Measurements from ENCODE around the gene MRPL54.

The MRPL54 gene

DNA sequence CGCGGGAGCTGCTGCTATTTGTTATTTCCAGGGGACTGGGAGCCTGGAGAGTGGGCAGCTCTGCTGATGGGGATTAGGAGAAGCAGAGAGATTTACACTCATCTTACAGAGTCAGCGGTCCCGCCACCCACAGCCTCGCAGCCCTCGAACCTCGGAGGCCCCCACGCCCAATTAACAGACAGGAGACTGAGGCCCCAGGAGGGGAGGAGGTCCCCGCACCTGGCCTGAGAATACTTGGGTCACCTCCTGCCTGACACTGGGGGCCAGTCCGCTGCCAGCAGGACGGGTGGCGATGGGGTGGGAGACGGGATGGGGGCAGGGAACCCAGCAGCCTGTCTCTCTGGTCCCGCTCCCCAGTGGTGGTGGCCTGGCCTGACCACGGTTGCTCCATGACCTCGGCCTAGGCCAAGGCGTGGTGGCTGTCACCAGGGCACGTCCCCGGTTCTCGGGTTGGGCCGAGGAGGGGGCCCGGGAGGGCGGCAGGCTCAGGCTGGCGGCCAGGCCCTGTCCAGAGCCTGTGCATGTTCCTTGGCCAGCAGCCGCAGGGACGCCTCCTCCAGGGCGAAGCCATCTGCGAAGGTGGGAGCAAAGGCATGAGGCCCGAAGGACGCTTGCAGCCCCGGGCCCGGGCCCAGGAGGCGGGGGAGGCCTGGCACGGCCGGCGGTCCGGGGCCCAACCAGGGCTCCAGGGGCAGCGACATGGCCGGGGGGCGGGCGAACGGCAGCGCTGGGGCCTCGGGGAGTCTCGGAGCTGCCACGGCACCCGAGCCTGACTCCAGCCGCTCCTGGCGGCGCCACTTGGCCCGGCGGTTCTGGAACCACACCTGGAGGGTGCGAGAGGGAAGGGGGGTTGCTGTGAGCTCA, 7.9 kb downstream of the MRPL54 start:
- DNase-seq = no peak

DNA sequence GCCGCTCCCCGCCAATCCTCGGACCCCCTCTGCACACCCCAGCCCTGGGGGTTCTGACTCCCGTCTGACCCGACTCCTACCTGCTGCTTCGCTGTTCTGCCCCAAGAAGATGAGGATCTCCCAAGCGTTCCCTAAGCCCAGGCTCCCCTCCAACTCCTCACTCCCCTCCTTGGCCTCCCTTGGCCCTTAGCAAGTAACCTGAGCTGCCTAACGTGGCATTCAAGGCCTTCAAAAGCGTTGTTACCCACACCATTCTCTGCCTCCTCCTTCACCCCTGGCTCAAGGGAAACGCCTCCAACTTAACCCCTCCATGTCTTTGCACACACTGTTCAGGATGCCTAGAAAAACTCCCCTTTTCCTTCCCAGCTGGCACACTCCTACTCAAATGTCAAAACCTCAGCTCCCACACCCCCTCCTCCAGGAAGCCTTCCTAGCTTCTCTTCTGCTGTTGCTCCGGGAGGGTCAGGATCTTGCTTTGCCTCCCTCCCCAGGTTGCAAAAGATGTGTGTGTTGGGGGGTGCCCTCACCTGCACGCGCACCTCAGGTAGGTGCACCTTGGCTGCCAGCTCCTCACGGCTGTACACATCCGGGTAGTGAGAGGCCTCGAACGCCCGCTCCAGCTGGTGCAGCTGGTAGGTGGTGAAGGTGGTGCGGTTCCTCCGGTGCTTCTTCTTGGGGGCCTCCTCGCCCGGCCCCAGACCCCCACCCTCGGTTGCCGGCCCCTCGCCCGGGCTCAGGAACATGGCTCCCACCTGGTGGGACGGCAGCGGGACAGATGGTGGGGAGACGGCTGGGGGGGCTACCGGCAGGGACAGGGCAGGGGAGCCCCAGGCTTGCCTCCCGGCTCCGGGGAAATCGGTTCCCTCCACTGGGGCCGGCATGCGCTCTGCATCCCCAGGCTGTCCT, 8.8 kb downstream of the MRPL54 start:
- no peak for DNase-seq

DNA sequence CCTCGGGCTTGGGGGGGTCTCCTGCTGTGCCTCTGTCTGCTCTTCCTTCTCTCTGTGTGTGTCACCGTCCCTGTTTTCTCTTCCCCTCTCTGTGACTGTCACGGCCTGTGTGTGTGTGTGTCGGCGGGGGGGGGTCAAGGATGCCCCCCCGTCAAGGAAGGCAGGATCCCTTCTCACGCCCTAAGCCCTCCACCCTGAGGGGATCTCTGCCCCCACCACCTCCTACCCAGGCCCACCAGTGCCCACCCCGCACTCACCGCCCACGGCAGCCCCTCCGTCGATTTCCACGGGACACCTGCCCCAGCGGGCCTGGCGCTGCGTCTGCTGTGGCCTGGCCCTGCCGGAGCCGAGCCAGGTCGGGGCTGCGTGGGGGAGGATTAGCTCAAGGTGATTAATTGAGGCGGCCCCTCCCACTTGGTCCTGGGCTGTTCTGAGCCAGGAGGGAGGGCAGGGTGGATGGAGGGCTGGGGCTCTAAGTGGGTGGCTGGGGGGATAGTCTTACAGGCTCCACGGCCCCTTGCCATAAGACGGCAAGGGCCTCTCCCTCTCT, 9.5 kb downstream of the MRPL54 start, which contains the start of gene RAX2:
TSS of gene RAX2 (minus strand) at position 323 of the 550 bp plus-strand sequence. CDS start 486 bp downstream, outside the sequence.
- no peak for DNase-seq

DNA sequence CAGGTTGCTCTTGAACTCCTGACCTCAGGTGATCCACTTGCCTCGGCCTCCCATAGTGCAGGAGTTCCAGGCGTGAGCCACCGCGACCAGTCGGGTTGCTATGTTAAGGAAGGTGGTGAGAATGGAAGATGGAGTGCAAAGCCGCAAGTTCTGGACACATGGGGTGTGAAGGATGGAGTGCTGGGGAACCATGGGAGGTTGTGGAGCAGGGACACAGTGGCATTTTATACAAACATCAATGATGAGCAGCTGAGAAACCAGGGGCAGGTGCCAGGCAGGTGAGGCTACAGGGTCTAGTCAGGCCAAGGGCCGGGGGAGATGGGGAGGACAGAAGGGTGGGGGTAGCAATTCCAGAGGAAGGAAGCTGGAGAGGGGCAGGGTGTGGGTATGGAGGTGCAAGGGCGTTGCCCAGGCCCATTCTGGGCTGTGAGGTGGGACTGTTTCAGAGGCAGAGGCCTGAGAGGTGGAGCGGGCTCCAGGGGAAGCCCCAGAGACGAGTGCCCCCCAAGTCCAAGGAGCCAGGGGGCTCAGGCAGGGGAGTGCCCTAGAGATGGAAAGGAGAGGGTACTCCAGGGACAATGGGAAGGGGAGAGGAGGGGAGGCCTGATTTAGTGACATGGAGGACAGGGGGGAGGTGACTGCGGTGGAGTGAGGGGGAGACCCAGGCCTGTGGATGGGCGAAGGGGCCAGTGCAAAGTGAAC, 11.5 kb downstream of the MRPL54 start:
- DNase-seq = no peak

DNA sequence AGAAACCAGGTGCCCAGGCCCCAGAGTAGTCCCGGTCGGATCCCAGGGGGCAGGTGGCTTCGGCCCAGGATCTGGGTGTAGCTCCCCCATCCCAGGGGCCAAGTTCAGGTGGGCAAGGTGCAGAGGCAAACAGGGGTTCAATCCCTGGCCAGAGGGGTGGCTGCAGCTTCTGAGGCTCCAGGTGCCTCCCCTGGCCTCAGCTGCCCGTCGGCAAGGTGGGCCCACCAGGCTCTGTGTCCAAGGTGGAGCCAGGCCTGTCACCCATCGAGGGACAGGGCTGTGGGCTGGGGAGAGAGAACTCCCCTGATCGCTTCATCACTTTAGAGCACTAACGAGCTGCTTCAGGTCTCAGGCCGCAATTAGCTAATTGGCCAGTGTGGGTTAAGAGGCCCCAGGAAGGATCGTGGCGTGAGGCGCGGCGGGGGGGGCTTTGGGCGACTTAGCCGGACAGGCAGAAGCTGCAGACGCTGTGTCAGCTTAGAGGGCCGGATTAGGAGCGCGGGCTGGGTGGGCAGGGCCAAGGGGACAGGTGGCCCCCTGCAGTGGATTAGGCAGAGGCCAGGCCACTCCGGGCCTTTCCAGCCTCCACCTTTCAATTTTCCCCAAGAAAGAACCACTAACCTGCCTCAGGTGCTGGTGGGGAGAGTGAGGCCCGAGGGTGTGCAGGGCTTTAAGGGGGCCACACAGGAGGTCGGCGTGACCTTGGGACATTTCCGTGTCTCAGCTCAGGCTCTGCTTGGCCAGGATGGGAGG, 12.3 kb downstream of the MRPL54 start:
- no peak for DNase-seq

DNA sequence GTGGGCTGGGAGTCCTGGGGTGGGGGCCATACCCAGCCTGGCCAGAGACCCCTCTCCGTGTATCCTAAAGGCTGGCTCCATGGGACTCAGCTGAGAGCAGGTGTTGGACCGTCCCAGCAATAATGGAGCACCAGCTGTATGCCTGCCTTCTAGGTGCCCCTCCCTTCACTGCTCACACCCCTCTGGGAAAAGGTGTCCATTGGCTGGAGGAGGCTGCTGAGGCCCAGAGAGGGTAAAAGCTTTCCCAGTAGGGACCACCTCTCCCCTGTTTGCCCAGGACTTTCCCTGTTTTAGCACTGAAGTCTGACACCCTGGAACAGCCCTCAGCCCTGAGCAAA, 12.9 kb downstream of the MRPL54 start:
- no peak for DNase-seq

DNA sequence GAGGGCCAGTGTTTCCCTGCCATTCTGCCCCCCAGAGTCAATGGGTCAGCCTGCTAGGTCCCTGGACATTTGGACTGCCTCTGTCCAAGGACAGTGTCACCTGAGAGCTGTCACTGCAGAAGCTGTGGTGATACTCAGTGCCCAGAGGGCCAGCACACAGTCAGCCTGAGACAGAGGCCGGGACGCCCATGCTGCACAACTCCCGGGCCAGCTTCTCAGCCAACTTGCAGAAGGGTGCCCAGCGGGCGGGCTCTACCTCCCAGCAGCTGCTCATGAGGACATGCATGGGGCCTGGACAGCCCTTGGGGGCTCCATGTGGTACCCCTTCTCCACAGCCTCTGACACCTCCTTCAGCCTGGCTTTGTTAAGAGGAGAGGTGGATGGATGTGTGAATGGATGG, 13.3 kb downstream of the MRPL54 start:
- no peak for DNase-seq

DNA sequence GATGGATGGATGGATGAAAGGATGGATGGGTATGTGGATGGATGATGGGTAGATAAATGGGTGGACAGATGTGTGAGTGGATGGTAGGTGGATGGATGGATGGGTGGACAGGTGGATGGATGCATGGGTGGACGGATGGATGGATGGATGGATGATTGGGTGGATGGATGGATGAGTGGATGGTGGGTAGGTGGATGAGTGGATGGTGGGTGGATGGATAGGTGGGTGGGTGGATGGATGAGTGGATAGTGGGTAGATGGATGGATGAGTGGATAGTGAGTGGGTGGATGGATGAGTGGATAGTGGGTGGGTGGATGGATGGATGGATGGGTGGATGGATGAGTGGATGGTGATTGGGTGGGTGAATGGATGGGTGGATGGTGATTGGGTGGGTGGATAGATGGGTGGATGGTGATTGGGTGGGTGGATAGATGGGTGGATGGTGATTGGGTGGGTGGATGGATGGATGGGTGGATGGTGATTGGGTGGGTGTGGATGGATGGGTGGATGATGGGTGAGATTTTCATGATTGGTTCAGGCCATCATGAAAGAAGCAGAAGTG, 14.1 kb downstream of the MRPL54 start:
- DNase-seq = no peak

DNA sequence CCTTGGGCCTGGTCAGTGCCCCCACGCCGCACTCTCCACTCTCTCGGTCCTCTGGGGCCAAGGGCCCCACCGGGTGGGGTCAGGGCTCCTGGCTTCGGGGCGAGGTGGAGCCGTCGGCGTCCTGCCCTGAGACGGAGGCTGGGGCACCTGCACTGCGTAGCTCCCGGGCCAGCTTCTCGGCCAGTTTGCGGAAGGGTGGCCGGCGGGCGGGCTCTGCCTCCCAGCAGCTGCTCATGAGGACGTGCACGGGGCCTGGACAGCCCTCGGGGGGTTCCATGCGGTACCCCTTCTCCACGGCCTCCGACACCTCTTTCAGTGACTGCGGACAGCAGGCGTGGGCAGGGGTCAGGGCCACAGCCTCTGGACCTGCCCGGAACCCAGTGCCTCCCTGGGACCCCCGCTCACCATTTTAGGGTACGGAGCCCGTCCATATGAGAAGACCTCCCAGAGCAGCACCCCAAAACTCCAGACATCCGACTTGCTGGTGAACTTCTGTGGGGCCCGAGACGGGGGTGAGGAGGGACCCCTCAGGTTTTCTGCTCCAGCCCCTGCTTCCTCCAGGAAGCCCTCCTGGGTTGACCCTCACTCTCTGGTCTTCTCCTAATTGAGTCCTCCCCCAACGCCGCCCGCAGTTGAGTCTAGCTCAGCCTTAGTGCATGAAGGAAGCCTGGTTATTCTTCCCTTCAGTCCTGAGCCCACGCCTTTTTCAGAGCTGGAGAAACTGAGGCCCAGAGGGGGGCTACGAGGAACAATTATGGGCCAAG, 15.8 kb downstream of the MRPL54 start:
- DNase-seq = no peak

DNA sequence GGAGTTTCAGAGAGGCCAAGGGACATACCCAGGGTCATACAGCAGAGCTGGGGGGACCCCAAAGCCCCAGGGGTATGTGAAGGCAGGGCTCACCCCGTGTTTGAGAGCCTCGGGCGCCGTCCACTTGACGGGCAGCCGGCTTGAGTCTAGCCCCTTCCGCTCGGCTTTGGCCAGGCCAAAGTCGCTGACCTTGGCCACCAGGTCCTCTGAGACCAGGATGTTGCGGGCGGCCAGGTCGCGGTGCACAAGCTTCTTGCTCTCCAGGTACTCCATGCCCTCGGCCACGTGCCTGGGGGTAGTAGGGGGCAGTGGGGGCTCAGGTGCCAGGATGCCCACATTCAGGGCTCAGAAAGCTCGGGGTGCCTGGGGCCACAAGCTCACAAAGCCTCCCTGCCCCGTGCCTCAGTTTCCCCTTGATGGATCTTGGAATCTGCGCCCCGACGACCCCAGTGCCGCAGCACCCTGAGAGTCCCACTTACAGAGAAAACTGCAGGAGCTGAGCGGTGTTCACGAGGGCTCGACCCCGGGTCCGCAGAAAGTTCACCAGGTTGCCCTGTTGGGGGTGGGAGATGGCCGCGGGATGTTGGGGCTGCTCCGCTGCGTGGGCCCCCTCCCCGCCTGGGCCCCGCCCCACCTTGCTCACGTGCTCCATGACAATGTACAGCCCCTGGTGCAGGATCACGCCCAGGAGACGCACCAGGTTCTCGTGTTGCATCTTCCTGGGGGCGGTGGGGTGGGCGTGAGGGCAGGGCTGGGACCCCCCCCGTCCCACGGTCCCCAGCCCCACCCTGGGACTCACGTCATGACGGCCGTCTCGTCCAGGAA, 16.6 kb downstream of the MRPL54 start:
- DNase-seq = no peak

DNA sequence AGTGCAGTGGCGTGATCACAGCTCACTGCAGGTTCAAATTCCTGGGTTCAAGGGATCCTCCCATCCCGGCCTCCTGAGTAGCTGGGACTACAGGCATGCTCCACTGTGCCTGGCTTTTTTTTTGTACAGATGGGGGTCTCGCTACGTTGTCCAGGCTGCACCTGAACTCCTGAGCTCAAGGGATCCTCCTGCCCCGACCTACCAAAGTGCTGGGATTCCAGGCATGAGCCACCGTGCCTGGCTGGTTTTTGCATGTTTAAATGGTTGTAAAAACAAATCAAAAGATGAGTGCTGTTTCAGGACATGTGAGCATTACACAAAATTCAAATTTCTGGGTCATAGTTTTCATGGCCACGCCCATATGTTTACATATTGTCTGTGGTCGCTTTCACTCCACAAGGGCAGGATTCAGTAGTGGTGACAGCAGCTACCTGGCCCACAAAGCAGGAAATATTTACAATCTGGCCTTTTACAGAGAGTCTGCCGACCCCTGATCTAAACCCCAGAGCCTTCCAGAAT, 18.4 kb downstream of the MRPL54 start:
- no peak for DNase-seq

DNA sequence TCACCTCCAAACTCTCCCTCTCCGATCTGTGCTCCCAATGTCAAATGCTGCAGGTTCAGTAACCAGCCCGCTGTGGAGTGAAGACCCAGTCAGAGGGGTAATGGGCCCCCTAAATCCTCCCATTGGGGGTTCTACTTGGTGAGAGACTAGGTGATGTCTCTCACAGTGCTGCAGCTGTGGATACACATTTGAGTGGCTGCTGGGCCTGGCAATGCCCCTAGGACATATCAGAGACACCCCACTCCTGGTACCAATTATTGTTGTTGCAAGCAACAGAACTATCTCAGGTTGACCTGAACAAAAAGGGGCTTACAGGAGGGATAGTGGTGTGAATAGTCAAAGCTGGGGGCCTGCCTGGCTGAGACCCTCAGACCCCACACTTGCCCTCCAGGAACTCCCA, 19.1 kb downstream of the MRPL54 start:
- no peak for DNase-seq

DNA sequence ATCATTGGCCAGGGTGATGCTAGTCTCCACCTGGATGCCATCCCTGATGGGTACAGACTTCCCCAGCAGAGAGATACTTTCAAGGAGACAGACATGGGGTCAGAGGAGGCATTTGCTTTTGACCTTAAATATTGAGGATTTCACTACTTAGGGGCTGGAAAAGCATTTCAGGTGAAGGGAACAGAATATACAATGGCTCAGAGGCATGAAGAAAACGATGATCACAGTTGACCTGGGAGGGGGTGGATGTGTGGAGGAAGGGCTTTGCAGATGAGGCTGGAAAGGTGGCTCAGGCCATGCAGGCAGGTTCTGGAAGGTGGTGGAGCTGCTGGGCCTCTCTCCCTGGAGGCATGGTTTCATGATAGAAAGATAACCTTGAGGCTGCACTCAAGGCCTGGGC, 19.8 kb downstream of the MRPL54 start:
- no peak for DNase-seq

DNA sequence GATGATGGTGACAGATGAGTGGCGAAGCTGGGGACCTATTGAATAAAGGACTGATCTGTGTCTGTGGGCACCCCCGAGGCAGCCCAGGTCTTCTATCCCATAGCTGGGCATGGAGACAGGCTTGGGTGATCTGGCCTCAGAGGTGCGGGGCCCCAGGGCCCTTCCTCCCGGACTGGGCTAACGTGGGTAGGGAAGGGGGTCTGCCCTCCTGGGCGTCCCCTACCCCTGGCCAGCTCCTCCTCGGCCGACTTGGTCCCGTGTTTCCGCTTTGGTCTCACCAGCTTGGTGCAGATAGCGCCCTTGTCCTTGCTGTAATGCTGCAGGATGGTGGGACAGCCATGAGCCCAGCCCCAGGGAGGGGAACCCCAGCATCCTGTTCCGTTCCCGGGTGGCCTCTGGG, 20.4 kb downstream of the MRPL54 start:
- DNase-seq = no peak

DNA sequence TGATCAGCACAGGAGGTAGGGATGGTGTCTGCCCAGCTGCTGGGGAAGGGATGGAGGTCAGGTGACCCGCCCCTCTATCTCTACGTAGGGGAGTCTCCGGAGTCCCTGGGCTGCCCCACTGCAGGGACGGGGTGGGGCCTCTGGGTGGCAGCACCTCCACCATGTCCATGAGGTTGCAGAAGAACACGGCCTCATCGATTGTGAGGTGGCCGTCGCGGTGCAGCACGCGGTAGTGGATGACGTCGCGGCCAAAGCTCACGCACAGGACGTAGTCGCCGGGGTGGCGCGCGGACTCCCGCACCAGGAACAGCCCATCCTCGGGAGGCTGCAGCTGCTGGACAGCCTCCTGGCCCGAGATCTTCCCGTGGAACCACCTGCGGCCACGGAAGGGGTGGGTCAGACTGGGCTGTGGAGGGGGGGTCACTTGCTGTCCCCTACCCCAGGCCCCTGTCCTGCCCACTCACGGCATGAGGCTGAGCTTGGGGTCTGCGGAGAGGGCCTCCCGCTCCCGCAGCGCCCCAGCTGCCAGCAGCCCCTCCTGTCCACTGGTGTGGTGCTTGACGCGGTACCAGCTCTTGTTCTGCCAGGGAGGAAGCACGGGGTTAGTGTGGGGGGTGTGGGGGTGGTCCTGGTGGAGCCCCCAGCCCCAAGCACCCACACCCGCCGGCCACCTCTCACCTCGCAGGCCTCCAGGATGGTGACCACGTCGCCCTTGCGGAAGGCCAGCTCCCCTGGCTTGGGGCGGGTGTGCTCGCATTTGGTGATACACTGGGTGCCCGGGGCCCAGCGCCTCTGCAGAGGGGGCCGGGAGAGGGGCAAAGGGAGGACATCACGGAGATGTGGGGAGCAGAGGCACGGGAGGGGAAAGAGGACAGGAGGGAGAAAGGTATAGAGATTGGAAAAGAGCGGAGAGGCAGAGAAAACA, 21.4 kb downstream of the MRPL54 start:
- DNase-seq = peak; percentile 21

DNA sequence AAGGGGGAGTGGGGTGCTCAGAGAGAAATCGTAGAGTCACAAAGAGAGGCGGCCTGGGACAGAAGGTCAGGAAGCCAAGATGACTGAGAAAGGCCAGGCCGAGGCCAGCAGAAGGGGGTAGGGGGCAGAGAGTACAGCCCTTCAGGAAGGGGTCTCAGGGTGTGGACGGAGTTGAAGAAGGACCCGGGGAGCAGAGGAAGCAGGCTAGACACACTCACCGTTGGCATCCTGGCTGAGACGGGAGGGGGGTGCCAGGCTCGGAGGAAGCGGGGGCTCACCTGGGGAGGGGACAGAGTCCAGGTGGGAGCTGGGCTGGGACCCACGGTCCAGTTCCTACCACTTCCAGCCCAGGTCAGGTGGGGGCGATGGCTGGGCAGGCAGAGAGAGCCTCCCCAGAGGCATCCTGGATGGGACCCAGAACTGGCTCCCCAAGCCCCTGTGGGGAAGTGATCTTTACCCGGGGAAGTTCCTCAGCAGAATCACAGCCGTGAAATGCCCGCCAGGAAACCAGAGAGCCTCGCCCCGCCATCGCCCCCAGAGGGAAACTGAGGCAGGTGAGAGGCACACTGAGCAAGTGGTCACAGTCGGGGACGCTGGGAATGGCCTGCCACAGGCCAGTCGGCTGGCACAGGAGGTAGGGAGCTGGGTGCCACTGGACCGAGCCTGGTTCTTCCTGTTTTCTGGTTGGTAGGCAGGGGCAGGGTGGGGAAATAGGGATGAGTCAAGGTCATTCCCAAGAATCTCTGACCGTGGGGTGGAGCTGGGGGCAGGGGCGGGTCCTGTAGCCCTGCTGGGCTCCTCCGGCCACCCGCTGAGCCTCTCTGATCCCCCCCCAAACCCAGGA, 22.3 kb downstream of the MRPL54 start:
- DNase-seq = no peak

DNA sequence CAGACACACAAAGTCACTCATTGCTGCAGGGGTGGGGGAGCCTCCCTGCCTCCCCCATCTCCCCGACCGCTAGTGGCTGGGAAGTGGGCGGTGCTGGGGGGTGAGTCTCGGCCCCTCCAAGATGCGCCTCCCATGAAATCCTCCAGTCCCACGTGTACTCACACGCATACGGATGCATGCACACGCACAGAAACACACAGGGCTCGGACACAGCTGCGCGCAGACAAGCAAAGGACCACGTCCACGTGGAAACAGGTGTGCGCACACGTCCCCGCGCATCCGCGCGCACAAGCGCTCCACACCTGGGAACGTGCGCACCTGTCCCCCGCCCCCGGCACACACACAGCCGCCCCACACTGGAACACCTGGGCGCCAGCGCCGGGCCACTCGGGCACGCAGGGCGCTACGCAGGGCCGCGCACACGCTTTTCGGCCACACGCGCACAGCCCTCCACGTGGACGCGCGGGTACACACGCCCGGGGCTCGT, 23.0 kb downstream of the MRPL54 start:
- no peak for DNase-seq
